SK-N-SH treated with all-trans-retinoic acid at 6 μM for 48 hours (cell line): Measurements from ENCODE around the gene LOXL3.

Experiments
- ATAC-seq: fragments of 200-7000 bp; cut with Tn5 transposase; 3 replicates; pipeline ENCODE4 v1.9.1; 2020; ENCODE audit warnings: mild to moderate bottlenecking, moderate library complexity
- ARNTL ChIP-seq: fragments of 450-650 bp; formaldehyde crosslinking; IDR thresholded peaks from 2 replicates; pipeline ENCODE4 v1.5.0; 2020; ENCODE audit warnings: low read depth, mild to moderate bottlenecking, moderate library complexity, borderline replicate concordance
- BACH2 ChIP-seq: fragments of 250-450 bp; sonication (Bioruptor Pico); IDR thresholded peaks from 2 replicates; pipeline ENCODE4 v1.9.0; 2021; ENCODE audit warnings: mild to moderate bottlenecking, borderline replicate concordance
- CSDC2 ChIP-seq: fragments of 250-450 bp; sonication (Bioruptor Pico); IDR thresholded peaks from 2 replicates; pipeline ENCODE4 v1.5.0; 2020; ENCODE audit warnings: mild to moderate bottlenecking, moderate library complexity
- ESRRG ChIP-seq: fragments of 250-450 bp; sonication (Bioruptor Pico); IDR thresholded peaks from 2 replicates; pipeline ENCODE4 v1.6.1; 2021; ENCODE audit warnings: mild to moderate bottlenecking
- GLIS3 ChIP-seq: fragments of 250-450 bp; sonication (Bioruptor Pico); IDR thresholded peaks from 2 replicates; pipeline ENCODE4 v1.5.0; 2020; ENCODE audit warnings: mild to moderate bottlenecking, moderate library complexity
- ISL1 ChIP-seq: fragments of 250-450 bp; sonication (Bioruptor Pico); IDR thresholded peaks from 2 replicates; pipeline ENCODE4 v2.1.2; 2022; ENCODE audit warnings: mild to moderate bottlenecking, moderate library complexity
- OSR1 ChIP-seq: fragments of 250-450 bp; sonication (Bioruptor Pico); IDR thresholded peaks from 2 replicates; pipeline ENCODE4 v1.8.0; 2022; ENCODE audit warnings: moderate library complexity, mild to moderate bottlenecking, inconsistent platforms
- PPARA ChIP-seq: fragments of 250-450 bp; sonication (Bioruptor Pico); IDR thresholded peaks from 2 replicates; pipeline ENCODE4 v1.5.0; 2020; ENCODE audit warnings: mild to moderate bottlenecking, borderline replicate concordance
- RARB ChIP-seq: fragments of 250-450 bp; sonication (Bioruptor Pico); IDR thresholded peaks from 2 replicates; pipeline ENCODE4 v1.8.0; 2021; ENCODE audit warnings: mild to moderate bottlenecking, moderate library complexity
- SNAI2 ChIP-seq: fragments of 250-450 bp; sonication (Bioruptor Pico); IDR thresholded peaks from 2 replicates; pipeline ENCODE4 v1.5.0; 2020; ENCODE audit warnings: mild to moderate bottlenecking, moderate library complexity
- TCF4 ChIP-seq: fragments of 250-450 bp; sonication (Bioruptor Pico); IDR thresholded peaks from 2 replicates; pipeline ENCODE4 v1.8.0; 2021; ENCODE audit warnings: mild to moderate bottlenecking, moderate library complexity, borderline replicate concordance
- TOX ChIP-seq: fragments of 250-450 bp; sonication (Bioruptor Pico); IDR thresholded peaks from 2 replicates; pipeline ENCODE4 v1.8.0; 2021; ENCODE audit warnings: mild to moderate bottlenecking, moderate library complexity, borderline replicate concordance
- ZC3H10 ChIP-seq: fragments of 250-450 bp; sonication (Bioruptor Pico); IDR thresholded peaks from 2 replicates; pipeline ENCODE4 v1.5.1; 2021; ENCODE audit warnings: mild to moderate bottlenecking, moderate library complexity
- ZFP30 ChIP-seq: fragments of 450-650 bp; formaldehyde crosslinking; IDR thresholded peaks from 2 replicates; pipeline ENCODE4 v1.5.0; 2022; ENCODE audit warnings: mild to moderate bottlenecking, moderate library complexity
- ZNF565 ChIP-seq: fragments of 450-650 bp; formaldehyde crosslinking; conservative IDR thresholded peaks from 2 replicates; pipeline ENCODE4 v1.5.0; 2020; ENCODE audit warnings: low read depth, mild to moderate bottlenecking, moderate library complexity
- ZNF70 ChIP-seq: fragments of 450-650 bp; formaldehyde crosslinking; IDR thresholded peaks from 2 replicates; pipeline ENCODE4 v1.5.0; 2020; ENCODE audit warnings: mild to moderate bottlenecking, moderate library complexity
- ZNF8 ChIP-seq: fragments of 450-650 bp; formaldehyde crosslinking; IDR thresholded peaks from 2 replicates; pipeline ENCODE4 v1.5.0; 2020; ENCODE audit warnings: mild to moderate bottlenecking, moderate library complexity
- TF ChIP-seq, protein P1 (sequence below): fragments of 250-450 bp; sonication (Bioruptor Pico); IDR thresholded peaks from 2 replicates; pipeline ENCODE4 v1.5.0; 2020; ENCODE audit warnings: mild to moderate bottlenecking, moderate library complexity
- TF ChIP-seq, protein P2 (sequence below): fragments of 250-450 bp; sonication (Bioruptor Pico); IDR thresholded peaks from 2 replicates; pipeline ENCODE4 v1.8.0; 2021; ENCODE audit warnings: low read depth, mild to moderate bottlenecking, moderate library complexity, borderline replicate concordance

The LOXL3 gene

DNA sequence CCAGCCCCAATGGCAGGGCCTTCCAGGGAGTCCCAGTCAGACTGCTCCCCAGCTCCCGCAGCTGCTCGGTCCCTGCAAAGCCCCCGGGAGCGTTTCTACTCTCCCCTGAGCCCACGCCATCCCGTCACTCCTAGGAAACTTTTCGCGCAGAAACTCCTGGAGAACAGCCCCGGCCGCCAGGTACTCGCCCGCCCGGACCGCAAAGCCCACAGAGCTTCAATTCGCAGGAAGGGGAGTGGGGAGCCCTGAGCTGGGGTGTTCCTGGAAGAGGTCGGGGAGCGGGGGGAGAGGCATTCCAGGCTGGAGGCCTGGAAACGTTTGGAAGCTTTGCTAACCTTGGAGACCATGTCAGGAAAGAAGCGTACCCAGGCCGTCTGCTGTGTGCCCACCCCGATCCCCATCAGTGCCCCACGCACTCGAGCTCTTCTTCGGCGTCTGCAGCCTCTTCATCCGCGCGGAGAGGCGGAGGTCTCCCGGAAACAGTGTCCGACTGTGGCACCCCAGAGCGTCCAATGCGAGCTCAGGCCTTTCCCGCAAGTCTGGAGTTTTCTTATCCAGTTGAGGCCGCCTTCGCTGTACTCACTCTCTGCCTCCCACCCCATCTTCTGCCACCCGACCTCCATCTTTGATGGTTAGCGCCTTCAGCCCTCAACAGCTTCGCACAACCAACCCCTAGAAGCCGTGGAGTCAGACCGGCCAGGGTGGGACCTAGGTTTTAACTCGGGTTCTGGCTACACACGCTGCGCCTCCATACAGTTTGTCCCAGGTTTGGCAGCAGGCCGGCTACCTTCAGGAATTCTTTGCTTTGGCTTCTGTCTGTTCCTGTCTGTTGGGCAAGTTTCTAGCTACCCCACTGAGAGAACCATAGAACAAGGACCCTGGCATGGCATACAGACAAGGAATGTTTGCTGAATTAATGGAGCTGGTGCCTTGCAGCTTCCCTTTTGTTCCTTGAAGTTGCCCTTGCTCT is 50.0 kb downstream of the LOXL3 start:
- TF ChIP-seq TCF4 (CRISPR knock-in tag) (no peak), CSDC2 (CRISPR knock-in tag) (no peak), ZFP30 (no peak), OSR1 (no peak), ZNF70 (no peak), GLIS3 (CRISPR knock-in tag) (no peak), ARNTL (CRISPR knock-in tag) (no peak), ISL1 (CRISPR knock-in tag) (no peak), ZNF8 (CRISPR knock-in tag) (no peak), RARB (CRISPR knock-in tag) (no peak), TOX (CRISPR knock-in tag) (no peak), BACH2 (CRISPR knock-in tag) (no peak), SNAI2 (CRISPR knock-in tag) (no peak), PPARA (no peak), ESRRG (CRISPR knock-in tag) (no peak)
- TF ChIP-seq, protein P1, sequence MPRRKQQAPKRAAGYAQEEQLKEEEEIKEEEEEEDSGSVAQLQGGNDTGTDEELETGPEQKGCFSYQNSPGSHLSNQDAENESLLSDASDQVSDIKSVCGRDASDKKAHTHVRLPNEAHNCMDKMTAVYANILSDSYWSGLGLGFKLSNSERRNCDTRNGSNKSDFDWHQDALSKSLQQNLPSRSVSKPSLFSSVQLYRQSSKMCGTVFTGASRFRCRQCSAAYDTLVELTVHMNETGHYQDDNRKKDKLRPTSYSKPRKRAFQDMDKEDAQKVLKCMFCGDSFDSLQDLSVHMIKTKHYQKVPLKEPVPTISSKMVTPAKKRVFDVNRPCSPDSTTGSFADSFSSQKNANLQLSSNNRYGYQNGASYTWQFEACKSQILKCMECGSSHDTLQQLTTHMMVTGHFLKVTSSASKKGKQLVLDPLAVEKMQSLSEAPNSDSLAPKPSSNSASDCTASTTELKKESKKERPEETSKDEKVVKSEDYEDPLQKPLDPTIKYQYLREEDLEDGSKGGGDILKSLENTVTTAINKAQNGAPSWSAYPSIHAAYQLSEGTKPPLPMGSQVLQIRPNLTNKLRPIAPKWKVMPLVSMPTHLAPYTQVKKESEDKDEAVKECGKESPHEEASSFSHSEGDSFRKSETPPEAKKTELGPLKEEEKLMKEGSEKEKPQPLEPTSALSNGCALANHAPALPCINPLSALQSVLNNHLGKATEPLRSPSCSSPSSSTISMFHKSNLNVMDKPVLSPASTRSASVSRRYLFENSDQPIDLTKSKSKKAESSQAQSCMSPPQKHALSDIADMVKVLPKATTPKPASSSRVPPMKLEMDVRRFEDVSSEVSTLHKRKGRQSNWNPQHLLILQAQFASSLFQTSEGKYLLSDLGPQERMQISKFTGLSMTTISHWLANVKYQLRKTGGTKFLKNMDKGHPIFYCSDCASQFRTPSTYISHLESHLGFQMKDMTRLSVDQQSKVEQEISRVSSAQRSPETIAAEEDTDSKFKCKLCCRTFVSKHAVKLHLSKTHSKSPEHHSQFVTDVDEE (CRISPR knock-in tag): no peak
- TF ChIP-seq, protein P2, sequence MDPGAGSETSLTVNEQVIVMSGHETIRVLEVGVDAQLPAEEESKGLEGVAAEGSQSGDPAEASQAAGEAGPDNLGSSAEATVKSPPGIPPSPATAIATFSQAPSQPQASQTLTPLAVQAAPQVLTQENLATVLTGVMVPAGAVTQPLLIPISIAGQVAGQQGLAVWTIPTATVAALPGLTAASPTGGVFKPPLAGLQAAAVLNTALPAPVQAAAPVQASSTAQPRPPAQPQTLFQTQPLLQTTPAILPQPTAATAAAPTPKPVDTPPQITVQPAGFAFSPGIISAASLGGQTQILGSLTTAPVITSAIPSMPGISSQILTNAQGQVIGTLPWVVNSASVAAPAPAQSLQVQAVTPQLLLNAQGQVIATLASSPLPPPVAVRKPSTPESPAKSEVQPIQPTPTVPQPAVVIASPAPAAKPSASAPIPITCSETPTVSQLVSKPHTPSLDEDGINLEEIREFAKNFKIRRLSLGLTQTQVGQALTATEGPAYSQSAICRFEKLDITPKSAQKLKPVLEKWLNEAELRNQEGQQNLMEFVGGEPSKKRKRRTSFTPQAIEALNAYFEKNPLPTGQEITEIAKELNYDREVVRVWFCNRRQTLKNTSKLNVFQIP: no peak
- ATAC-seq: no peak

DNA sequence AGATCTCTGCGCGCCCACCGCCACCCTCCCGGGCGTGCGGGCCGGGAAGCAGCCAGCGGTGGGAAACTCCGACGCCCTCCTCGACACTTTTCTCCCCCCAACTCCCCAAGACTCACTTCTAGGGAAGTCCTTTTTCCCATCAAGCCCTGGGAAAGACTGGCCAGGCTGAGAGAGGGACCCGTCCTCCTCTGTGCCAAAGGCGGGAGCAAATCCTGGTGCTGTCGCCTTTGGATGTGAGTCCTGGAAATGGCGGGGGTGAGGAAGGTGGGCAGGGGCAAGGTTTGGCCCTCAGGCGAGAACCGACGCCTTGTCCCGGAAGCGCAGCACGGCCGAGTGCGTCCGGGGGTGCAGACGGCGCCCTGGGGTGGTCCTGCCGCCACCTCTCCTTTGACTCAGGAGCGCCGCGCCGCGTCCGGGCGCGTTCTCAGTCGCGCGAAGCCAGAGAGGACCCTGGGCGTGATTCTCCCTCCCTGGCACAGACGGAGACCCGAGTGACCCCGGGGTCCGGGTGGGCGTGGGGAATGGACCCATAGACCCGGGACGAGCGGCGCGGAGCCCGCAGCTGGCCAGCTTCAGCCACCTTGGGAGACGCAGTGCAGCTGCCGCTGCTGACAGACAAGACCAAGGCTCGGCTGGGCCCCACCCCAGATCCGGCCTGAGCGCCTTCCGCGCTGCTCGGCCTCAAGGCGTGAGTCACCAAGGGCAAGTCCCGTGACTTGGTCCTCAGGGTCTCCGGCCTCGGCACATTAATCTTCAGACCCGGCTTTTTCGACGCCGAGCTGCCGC is 50.8 kb downstream of the LOXL3 start:
- TF ChIP-seq RARB (CRISPR knock-in tag) (no peak), BACH2 (CRISPR knock-in tag) (no peak), PPARA (no peak), ZC3H10 (no peak), ZNF8 (CRISPR knock-in tag) (no peak), TOX (CRISPR knock-in tag) (no peak), ESRRG (CRISPR knock-in tag) (no peak), CSDC2 (CRISPR knock-in tag) (no peak), ISL1 (CRISPR knock-in tag) (no peak), TCF4 (CRISPR knock-in tag) (no peak), ZFP30 (no peak), ARNTL (CRISPR knock-in tag) (no peak), GLIS3 (CRISPR knock-in tag) (no peak)
- TF ChIP-seq, protein P1 (CRISPR knock-in tag): no peak
- ATAC-seq: no peak

DNA sequence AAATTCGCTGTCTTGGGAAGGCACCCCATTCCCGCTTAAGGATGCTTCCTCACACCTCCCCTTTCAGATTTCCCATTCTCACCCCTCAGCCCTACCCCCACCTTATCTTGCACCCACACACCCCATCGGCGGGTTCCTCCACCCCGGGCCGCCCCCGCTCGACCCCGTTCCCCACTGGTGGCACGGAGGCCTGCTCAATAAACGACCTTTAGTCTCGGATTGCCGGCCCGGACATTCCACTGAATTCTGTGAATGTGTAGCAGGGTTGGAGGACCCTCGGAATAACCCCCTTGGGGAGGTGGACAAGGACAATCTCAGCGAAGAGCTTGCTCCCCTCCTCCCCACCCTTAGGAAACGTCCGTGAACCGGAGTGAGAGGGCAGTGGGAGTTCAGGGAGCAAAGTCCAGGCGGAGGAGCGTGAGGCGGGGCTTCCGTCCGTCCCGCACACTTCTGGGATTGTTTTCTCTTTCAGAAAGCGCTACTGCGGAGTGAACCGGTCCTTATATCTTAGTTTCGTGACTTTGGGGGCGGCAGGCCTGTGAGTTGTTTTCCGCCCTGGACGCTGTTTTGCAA is 51.5 kb downstream of the LOXL3 start:
- no peak for ATAC-seq
- TF ChIP-seq ZNF565 (CRISPR knock-in tag) (no peak), ESRRG (CRISPR knock-in tag) (no peak)
